Measurements from ENCODE around the gene ATL1. TPM values are rescaled to one million over a fixed set of nuclear protein-coding genes. Genes with fewer than 3 reads are reported as not detected.

The ATL1 gene
- total and polyA plus RNA-seq, 2 of the 13 experiments (the other 11 are each of a cell fraction or from before 2014, with no cell fraction given), result 0.60 to 0.65 TPM

DNA sequence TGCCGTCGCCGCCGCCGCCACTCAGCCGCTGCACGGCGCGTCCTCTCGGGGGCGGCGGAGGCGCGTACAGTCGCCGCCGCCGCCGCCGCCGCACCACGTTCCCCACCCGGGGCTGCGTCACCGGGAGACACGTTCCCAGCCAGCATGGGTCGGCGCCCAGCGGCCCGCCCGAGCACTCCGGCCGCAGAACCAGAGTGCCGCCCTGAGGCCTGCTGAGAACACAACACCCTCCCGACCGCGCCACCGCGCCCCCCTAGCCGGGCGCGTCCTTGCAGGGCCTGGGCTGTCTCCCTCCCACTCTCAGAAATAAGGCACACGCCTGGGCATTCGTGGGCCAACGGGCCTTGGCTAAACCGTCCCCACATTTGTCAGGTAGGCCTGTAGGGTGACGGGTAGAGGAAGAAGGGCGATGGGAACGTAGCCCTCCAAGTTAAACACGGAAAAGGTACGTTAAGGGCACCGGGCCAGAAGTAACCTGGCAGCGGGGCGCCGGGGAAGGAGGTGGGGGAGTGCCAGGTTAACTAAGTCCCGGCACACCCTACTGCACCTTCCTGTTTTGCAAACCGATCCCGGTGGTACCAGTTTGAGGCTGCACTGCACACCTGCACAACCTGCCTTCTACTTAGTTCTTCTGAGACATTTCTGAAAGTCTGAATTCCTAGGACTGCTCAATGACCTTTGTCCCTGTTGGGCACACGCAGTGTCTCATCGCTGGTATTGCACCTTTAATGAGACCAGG is 27.3 kb upstream of the ATL1 start, which contains the start of gene MAP4K5 (continued):
- no peak; the same call in 1 of the 2 replicates for TF ChIP-seq RFXAP (CRISPR knock-in tag; IDR thresholded peaks at IDR 0.05; ENCODE audit: borderline replicate concordance)
- no peak for TF ChIP-seq CHCHD3 (CRISPR knock-in tag; IDR thresholded peaks at IDR 0.05)
- 0 out of 2 replicates have a peak, but pooled peaks have one; percentile 34 for TF ChIP-seq THAP11 (CRISPR knock-in tag; IDR thresholded peaks at IDR 0.05)
- no peak for TF ChIP-seq ZNF850 (CRISPR knock-in tag; conservative IDR thresholded peaks at IDR 0.05)
- TF ChIP-seq YY1 (IDR thresholded peaks at IDR 0.05; ENCODE audit: insufficient read depth, insufficient replicate concordance, low read depth, low read length), result peak; percentile 83
- no peak for TF ChIP-seq NONO (IDR thresholded peaks at IDR 0.05)
- TF ChIP-seq NONO (CRISPR knock-in tag; conservative IDR thresholded peaks at IDR 0.05), result peak; percentile 93
- peak; percentile 29; the same call in 1 of the 2 replicates for TF ChIP-seq TAF1 (CRISPR knock-in tag; IDR thresholded peaks at IDR 0.05)
- TF ChIP-seq FOXA3 (CRISPR knock-in tag; IDR thresholded peaks at IDR 0.05), result peak; percentile 32; the same call in 1 of the 2 replicates
- TF ChIP-seq, protein P1, sequence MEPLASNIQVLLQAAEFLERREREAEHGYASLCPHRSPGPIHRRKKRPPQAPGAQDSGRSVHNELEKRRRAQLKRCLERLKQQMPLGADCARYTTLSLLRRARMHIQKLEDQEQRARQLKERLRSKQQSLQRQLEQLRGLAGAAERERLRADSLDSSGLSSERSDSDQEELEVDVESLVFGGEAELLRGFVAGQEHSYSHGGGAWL (CRISPR knock-in tag; IDR thresholded peaks at IDR 0.05), result peak; percentile 71
- TF ChIP-seq, protein P2, sequence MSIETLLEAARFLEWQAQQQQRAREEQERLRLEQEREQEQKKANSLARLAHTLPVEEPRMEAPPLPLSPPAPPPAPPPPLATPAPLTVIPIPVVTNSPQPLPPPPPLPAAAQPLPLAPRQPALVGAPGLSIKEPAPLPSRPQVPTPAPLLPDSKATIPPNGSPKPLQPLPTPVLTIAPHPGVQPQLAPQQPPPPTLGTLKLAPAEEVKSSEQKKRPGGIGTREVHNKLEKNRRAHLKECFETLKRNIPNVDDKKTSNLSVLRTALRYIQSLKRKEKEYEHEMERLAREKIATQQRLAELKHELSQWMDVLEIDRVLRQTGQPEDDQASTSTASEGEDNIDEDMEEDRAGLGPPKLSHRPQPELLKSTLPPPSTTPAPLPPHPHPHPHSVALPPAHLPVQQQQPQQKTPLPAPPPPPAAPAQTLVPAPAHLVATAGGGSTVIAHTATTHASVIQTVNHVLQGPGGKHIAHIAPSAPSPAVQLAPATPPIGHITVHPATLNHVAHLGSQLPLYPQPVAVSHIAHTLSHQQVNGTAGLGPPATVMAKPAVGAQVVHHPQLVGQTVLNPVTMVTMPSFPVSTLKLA (IDR thresholded peaks at IDR 0.05), result peak; percentile 51; the same call in 1 of the 2 replicates
- 0 out of 2 replicates have a peak, but pooled peaks have one; percentile 50 for TF ChIP-seq ZNF101 (CRISPR knock-in tag; IDR thresholded peaks at IDR 0.05; ENCODE audit: borderline replicate concordance, low read depth)
- peak; percentile 60 for TF ChIP-seq RBM39 (IDR thresholded peaks at IDR 0.05; ENCODE audit: low read depth, low read length, poor library complexity, severe bottlenecking)
- TF ChIP-seq U2AF1 (optimal IDR thresholded peaks at IDR 0.05; ENCODE audit: low read depth, low read length), result peak; percentile 21
- TF ChIP-seq, protein P3, sequence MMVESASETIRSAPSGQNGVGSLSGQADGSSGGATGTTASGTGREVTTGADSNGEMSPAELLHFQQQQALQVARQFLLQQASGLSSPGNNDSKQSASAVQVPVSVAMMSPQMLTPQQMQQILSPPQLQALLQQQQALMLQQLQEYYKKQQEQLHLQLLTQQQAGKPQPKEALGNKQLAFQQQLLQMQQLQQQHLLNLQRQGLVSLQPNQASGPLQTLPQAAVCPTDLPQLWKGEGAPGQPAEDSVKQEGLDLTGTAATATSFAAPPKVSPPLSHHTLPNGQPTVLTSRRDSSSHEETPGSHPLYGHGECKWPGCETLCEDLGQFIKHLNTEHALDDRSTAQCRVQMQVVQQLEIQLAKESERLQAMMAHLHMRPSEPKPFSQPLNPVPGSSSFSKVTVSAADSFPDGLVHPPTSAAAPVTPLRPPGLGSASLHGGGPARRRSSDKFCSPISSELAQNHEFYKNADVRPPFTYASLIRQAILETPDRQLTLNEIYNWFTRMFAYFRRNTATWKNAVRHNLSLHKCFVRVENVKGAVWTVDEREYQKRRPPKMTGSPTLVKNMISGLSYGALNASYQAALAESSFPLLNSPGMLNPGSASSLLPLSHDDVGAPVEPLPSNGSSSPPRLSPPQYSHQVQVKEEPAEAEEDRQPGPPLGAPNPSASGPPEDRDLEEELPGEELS (CRISPR knock-in tag; IDR thresholded peaks at IDR 0.05), result peak; percentile 30; the same call in 1 of the 2 replicates
- TF ChIP-seq GATAD2A (CRISPR knock-in tag; IDR thresholded peaks at IDR 0.05), result peak; percentile 35; the same call in 1 of the 2 replicates
- peak; percentile 50 for TF ChIP-seq MED1 (CRISPR knock-in tag; IDR thresholded peaks at IDR 0.05)
- 0 out of 2 replicates have a peak, but pooled peaks have one; percentile 10 for TF ChIP-seq CCDC6 (CRISPR knock-in tag; IDR thresholded peaks at IDR 0.05)
- TF ChIP-seq SIN3A (IDR thresholded peaks at IDR 0.05; ENCODE audit: borderline replicate concordance, low read depth, low read length), result peak; percentile 69; the same call in 1 of the 2 replicates
- TF ChIP-seq MTA1 (CRISPR knock-in tag; IDR thresholded peaks at IDR 0.05; ENCODE audit: borderline replicate concordance), result peak; percentile 85; the same call in 1 of the 2 replicates
- TF ChIP-seq, protein P4, sequence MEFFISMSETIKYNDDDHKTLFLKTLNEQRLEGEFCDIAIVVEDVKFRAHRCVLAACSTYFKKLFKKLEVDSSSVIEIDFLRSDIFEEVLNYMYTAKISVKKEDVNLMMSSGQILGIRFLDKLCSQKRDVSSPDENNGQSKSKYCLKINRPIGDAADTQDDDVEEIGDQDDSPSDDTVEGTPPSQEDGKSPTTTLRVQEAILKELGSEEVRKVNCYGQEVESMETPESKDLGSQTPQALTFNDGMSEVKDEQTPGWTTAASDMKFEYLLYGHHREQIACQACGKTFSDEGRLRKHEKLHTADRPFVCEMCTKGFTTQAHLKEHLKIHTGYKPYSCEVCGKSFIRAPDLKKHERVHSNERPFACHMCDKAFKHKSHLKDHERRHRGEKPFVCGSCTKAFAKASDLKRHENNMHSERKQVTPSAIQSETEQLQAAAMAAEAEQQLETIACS (CRISPR knock-in tag; IDR thresholded peaks at IDR 0.05), result peak; percentile 63; the same call in 1 of the 2 replicates
- TF ChIP-seq ZMYM4 (CRISPR knock-in tag; IDR thresholded peaks at IDR 0.05), result peak; percentile 86
- 0 out of 2 replicates have a peak, but pooled peaks have one; percentile 61 for TF ChIP-seq PAX8 (CRISPR knock-in tag; IDR thresholded peaks at IDR 0.05; ENCODE audit: borderline replicate concordance)
- TF ChIP-seq SIN3B (IDR thresholded peaks at IDR 0.05; ENCODE audit: low read length), result no peak
- peak; percentile 66 for TF ChIP-seq HDAC2 (CRISPR knock-in tag; IDR thresholded peaks at IDR 0.05)
- 0 out of 2 replicates have a peak, but pooled peaks have one; percentile 31 for TF ChIP-seq JUN (CRISPR knock-in tag; IDR thresholded peaks at IDR 0.05)

Data from HepG2 (cell line).